CD4-positive, alpha-beta T cell treated with Interleukin-4 for 1 hour (primary cell): Measurements from ENCODE around the gene KDM3B.

Experiments
- DNase-seq, 2 donors: peaks; one replicate each; pipeline ENCODE4 v3.0.0-alpha.2; 2020 to 2022

KDM3B gene

GRCh38 chr5:138450971-138451370, 98.5 kb downstream of the KDM3B start:
- no peak for DNase-seq

- no peak for DNase-seq
These were observed 100.2 kb downstream of the KDM3B start for GRCh38 chr5:138452720-138453119.

DNA sequence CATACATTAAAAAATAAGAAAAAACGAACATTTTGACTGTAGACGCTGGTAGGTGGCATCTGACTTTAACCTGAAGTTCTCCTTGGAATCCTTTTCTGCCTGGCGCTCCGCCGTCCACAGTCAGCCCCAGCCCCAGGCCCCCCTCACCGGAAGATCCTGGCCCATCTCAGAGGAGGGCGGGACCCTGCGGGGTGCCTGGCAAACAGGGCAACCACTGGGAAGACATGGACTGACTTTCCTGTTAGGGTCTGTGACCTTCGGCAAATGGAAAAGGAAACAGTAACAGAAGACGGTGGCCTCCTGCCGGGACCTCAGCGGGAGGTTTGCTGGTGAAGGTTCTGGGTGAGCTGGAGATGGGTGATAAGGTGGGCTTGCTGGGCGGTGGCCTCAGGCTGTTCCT, 101.1 kb downstream of the KDM3B start:
- DNase-seq = no peak

- no peak for DNase-seq
These were observed 101.6 kb downstream of the KDM3B start for GRCh38 chr5:138454121-138454520.

DNA sequence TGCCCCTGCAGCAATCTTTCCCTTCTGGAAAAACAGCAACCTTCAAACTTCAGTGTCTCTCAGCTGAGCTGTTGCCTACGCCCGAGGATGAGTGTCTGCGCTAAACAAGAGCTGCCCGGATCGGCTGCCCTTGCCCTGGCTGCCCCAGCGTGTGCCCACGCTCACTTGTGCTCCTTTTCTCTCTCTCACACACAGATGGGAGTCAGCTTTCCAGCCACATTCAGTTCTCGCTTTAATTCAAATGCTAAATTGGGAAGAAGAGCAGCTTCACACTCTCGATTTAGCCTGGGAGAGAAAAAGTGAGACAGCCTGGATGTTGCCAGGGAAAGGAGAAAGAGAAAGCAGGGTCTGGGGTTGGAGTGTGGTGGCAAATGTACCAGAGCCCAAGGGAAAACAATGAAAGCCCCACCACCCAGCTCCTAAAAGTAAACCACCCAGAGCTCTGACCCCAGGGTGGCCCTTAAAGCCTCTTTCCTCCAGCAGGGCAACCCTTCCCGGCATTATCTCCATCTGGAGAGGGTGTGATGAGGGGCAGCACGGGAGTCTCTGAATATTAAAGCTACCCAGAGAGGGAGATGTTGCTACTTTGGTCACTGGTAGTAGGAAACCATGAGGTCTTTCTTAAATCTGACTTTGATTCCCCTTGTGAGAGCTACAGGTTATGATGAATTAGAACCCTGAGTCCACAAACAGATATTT, 102.9 kb downstream of the KDM3B start:
- no peak for DNase-seq

GRCh38 chr5:138457531-138458275, 105.2 kb downstream of the KDM3B start:
- no peak for DNase-seq

DNA sequence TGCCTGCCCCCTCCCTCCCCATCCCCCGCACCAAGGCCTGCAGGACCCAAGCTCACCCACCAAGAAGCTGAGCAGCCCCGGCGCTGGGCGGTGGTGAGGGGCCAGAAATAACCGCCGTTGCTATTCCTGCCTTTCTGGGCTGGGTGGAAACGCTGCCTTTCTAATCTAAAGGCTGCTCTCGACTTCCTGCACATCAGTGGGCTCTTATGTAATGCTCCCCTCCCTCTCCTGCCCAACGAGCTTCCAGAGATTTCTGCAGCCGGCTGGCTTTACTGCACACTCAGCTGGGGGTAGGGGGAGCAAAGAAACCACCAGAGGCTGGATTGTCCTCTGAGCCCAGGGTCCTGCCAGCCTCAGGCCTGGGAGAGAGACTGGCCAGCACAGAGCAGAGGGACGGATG, 105.9 kb downstream of the KDM3B start:
- no peak for DNase-seq

DNA sequence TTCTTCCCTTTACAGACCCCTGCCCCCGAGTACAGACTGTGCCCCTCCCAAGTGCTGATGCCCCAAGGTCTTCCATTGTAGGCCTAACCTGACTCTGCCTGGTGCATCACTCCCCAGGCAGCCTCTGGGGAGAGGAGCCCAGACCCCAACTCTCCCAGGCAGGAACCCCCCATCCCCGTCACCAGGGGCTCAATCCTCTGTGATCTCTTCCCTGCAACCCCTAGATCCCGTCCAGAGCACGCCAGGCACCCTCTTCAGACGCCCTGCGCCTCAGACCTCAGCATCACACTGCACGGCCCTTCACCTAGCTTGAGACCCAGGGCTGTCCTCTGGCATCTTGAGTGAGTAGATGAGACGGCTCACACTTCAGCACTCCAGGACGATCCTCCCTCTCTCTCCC, 106.4 kb downstream of the KDM3B start:
- no peak for DNase-seq

DNA sequence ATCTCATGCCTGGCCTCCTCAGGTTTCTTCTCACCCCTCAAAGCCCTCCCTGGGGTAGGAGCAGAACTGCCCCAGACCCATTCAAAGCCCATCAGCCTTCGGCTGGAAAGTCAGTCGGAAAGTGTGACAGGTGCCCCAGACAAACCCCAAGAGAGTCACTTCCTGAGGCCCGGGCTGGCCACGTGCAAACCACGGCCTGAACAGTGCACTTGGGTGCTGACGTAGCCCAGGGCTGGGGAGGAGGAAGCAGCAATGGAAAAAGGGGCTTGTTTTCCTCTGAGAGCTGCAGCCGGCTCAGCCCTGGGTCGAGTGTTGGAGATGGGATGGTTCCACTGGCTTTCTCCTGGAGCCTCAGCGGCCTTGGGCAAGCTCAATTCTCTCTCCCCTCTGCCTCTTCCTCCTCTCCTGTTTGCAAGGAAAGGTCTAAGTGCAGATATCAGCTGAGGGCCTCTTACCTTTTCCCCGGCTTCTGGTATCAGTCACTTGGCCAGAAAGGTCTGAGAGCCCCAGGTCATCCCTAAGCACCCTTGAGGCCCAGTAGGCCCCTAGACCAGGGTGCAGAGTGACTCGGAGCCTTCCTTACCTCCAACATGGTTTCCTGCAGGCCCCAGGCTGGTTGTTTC, 106.9 kb downstream of the KDM3B start:
- DNase-seq = peak; percentile 79 to 86

DNA sequence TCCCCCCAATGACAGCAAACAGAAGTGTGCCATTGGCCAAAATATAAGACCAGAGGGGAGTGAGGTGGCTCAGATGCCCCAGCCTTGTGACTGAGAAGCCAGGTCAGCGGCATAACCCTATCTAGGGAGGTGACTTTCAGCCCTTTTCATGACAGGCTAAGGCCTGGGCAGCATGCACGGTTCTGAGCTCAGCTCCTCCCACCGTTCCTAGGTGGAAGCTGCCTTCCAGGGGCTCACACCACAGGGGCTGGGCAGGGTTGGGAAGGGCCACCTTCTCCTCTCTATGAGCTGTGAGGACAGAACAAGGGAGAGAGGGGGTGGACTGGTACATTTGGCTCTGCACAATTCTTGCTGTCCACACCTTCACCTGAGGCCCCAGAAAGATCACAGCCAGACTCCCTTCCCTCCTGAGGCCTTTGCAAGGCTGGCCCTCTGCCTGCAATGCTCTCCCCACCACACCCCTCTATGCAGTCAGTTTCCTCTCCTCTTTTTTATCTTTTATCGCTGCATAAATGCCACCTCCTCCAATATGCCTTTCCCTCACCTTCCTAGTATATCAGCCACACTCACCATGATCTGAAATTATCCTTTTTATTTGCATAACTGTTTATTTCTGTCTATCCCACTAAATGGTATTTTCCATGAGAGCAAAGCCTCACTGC, 107.7 kb downstream of the KDM3B start:
- DNase-seq = no peak

GRCh38 chr5:138461343-138462125, 109.0 kb downstream of the KDM3B start:
- no peak for DNase-seq

- no peak for DNase-seq
These were observed 111.0 kb downstream of the KDM3B start for GRCh38 chr5:138463419-138464007.

- DNase-seq = peak; percentile 93 to 94
These were observed 111.5 kb downstream of the KDM3B start for GRCh38 chr5:138464008-138464387.

DNA sequence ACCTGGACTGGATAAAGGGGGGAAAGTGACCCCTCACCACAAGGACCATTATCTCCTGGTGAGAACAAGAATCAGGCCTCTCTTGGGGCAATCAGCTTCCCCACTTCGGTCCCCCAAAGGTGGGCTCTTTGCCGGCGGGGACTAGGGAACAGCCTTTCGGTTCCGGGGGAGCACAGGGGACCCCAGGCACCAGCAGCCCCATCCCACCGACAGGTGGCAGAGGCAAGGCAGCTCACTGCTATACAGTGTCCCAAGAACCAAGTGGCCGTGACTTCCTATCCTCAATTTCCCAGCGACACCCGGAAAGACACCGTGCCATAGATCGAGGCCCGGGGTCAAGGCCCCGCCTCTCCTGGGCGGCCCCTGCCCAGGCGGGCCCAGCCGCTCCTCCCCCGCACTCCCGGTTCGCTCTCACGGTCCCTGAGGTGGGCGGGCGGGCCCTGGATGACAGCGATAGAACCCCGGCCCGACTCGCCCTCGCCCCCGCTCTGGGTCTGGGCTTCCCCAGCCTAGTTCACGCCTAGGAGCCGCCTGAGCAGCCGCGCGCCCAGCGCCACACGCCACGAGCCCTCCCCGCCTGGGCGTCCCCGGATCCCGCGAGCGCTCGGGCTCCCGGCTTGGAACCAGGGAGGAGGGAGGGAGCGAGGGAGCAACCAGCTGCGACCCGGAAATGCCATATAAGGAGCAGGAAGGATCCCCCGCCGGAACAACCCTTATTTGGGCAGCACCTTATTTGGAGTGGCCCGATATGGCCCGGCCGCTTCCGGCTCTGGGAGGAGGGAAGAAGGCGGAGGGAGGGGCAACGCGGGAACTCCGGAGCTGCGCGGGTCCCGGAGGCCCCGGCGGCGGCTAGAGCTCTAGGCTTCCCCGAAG, 112.1 kb downstream of the KDM3B start:
- DNase-seq = peak; percentile 97 to 98

DNA sequence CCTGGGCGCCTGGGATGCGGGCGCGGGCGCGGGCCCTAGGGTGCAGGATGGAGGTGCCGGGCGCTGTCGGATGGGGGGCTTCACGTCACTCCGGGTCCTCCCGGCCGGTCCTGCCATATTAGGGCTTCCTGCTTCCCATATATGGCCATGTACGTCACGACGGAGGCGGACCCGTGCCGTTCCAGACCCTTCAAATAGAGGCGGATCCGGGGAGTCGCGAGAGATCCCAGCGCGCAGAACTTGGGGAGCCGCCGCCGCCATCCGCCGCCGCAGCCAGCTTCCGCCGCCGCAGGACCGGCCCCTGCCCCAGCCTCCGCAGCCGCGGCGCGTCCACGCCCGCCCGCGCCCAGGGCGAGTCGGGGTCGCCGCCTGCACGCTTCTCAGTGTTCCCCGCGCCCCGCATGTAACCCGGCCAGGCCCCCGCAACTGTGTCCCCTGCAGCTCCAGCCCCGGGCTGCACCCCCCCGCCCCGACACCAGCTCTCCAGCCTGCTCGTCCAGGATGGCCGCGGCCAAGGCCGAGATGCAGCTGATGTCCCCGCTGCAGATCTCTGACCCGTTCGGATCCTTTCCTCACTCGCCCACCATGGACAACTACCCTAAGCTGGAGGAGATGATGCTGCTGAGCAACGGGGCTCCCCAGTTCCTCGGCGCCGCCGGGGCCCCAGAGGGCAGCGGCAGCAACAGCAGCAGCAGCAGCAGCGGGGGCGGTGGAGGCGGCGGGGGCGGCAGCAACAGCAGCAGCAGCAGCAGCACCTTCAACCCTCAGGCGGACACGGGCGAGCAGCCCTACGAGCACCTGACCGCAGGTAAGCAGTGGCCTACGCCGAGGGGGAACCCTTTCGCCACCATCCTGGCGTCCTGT, 113.0 kb downstream of the KDM3B start, which contains the start of gene EGR1:
Gene EGR1, plus strand, starts transcription at position 219 of the 864 bp plus-strand sequence. Its CDS starts 283 bp downstream, at position 502.
- peak; percentile 97 to 98 for DNase-seq

GRCh38 chr5:138466125-138466899, 113.8 kb downstream of the KDM3B start:
- DNase-seq = no peak

DNA sequence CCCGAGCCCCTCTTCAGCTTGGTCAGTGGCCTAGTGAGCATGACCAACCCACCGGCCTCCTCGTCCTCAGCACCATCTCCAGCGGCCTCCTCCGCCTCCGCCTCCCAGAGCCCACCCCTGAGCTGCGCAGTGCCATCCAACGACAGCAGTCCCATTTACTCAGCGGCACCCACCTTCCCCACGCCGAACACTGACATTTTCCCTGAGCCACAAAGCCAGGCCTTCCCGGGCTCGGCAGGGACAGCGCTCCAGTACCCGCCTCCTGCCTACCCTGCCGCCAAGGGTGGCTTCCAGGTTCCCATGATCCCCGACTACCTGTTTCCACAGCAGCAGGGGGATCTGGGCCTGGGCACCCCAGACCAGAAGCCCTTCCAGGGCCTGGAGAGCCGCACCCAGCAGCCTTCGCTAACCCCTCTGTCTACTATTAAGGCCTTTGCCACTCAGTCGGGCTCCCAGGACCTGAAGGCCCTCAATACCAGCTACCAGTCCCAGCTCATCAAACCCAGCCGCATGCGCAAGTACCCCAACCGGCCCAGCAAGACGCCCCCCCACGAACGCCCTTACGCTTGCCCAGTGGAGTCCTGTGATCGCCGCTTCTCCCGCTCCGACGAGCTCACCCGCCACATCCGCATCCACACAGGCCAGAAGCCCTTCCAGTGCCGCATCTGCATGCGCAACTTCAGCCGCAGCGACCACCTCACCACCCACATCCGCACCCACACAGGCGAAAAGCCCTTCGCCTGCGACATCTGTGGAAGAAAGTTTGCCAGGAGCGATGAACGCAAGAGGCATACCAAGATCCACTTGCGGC, 114.6 kb downstream of the KDM3B start:
- DNase-seq = peak in 1 of 2 donors; percentile 17

- DNase-seq = no peak
These were observed 115.2 kb downstream of the KDM3B start for GRCh38 chr5:138467711-138468132.
